ENCODE measurements around the gene PLXNA4.

PLXNA4 gene

DNA sequence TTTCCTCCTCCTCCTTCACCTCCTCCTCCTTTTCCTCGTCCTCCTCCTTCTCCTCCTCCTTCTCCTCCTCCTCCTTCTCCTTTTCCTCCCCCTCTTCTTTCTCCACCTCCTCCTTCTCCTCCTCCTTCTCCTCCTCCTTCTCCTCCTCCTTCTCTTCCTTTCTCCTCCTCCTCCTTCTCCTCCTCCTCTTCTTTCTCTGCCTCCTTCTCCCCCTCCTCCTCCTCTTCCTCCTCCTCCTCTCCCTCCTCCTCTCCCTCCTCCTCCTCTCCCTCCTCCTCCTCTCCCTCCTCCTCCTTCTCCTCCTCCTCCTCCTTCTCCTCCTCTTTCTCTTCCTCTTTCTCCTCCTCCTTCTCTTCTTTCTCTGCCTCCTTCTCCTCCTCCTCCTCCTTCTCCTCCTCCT lies 13.6 kb downstream of the PLXNA4 start:
- Histone ChIP-seq H3K4me3 (ENCODE audit: low read depth, low read length) (no peak overlapping the region), H3K9ac (ENCODE audit: low read depth, low read length) (no peak overlapping the region), H3K27me3 (ENCODE audit: control insufficient read depth, insufficient read depth, low read length) (peaks cover 87% of the 10 kb centered on the region), H3K9me3 (ENCODE audit: control insufficient read depth, insufficient read depth, low read length) (no peaks in the 10 kb centered on the region), H3K36me3 (ENCODE audit: control insufficient read depth, insufficient read depth, low read length) (no peaks in the 10 kb centered on the region), H3K4me1 (ENCODE audit: control insufficient read depth, insufficient read depth, low read length) (peaks cover 11% of the 10 kb centered on the region; the same call in 1 of the 2 replicates), H3K27ac (ENCODE audit: low read depth, low read length) (no peak overlapping the region)

GRCh38 chr7:132561763-132562162 lies 14.5 kb downstream of the PLXNA4 start:
- H3K27me3 ChIP-seq (ENCODE audit: control insufficient read depth, insufficient read depth, low read length) = peaks cover 79% of the 10 kb centered on the region
- no peaks in the 10 kb centered on the region for H3K9me3 ChIP-seq (ENCODE audit: control insufficient read depth, insufficient read depth, low read length)
- no peaks in the 10 kb centered on the region for H3K36me3 ChIP-seq (ENCODE audit: control insufficient read depth, insufficient read depth, low read length)
- no peak overlapping the region for H3K27ac ChIP-seq (ENCODE audit: low read depth, low read length)
- peaks cover 11% of the 10 kb centered on the region; the same call in 1 of the 2 replicates for H3K4me1 ChIP-seq (ENCODE audit: control insufficient read depth, insufficient read depth, low read length)
- H3K9ac ChIP-seq (ENCODE audit: low read depth, low read length) = no peak overlapping the region
- H3K4me3 ChIP-seq (ENCODE audit: low read depth, low read length) = no peak overlapping the region

GRCh38 chr7:132560825-132561529 lies 15.3 kb downstream of the PLXNA4 start:
- Histone ChIP-seq H3K9me3 (ENCODE audit: control insufficient read depth, insufficient read depth, low read length) (no peaks in the 10 kb centered on the region), H3K36me3 (ENCODE audit: control insufficient read depth, insufficient read depth, low read length) (no peaks in the 10 kb centered on the region), H3K4me1 (ENCODE audit: control insufficient read depth, insufficient read depth, low read length) (peaks cover 11% of the 10 kb centered on the region; the same call in 1 of the 2 replicates), H3K27me3 (ENCODE audit: control insufficient read depth, insufficient read depth, low read length) (peaks cover 71% of the 10 kb centered on the region), H3K9ac (ENCODE audit: low read depth, low read length) (no peak overlapping the region), H3K4me3 (ENCODE audit: low read depth, low read length) (no peak overlapping the region), H3K27ac (ENCODE audit: low read depth, low read length) (no peak overlapping the region)

- Histone ChIP-seq H3K4me1 (ENCODE audit: control insufficient read depth, insufficient read depth, low read length) (peaks cover 5% of the 10 kb centered on the region; the same call in 1 of the 2 replicates), H3K36me3 (ENCODE audit: control insufficient read depth, insufficient read depth, low read length) (no peaks in the 10 kb centered on the region), H3K9ac (ENCODE audit: low read depth, low read length) (no peak overlapping the region), H3K27me3 (ENCODE audit: control insufficient read depth, insufficient read depth, low read length) (peaks cover 63% of the 10 kb centered on the region), H3K27ac (ENCODE audit: low read depth, low read length) (no peak overlapping the region), H3K4me3 (ENCODE audit: low read depth, low read length) (no peak overlapping the region), H3K9me3 (ENCODE audit: control insufficient read depth, insufficient read depth, low read length) (no peaks in the 10 kb centered on the region)
Measured at GRCh38 chr7:132560105-132560504, 16.2 kb downstream of the PLXNA4 start.

DNA sequence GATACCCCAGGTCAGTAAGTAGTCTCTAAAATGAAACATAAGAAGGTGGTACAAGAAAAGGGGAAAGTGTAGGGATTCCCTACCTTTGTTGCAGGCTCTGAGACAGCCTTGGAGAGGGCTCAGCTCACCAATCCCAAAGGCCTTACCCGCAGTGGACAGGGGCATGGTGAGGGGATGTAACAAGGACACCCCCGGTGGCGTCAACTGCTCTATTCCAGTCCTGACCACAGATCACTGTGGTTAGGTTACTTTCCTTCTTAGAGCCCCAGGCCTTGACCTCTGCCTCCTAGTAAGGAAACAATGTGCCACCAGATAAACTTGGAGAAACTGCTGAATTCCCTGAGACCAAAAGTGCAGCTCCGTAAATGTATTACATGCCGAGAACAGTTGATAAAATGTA lies 17.5 kb downstream of the PLXNA4 start:
- Histone ChIP-seq H3K36me3 (ENCODE audit: control insufficient read depth, insufficient read depth, low read length) (no peaks in the 10 kb centered on the region), H3K27me3 (ENCODE audit: control insufficient read depth, insufficient read depth, low read length) (peaks cover 51% of the 10 kb centered on the region), H3K9ac (ENCODE audit: low read depth, low read length) (no peak overlapping the region), H3K27ac (ENCODE audit: low read depth, low read length) (no peak overlapping the region), H3K9me3 (ENCODE audit: control insufficient read depth, insufficient read depth, low read length) (no peaks in the 10 kb centered on the region), H3K4me1 (ENCODE audit: control insufficient read depth, insufficient read depth, low read length) (no peaks in the 10 kb centered on the region), H3K4me3 (ENCODE audit: low read depth, low read length) (no peak overlapping the region)

DNA sequence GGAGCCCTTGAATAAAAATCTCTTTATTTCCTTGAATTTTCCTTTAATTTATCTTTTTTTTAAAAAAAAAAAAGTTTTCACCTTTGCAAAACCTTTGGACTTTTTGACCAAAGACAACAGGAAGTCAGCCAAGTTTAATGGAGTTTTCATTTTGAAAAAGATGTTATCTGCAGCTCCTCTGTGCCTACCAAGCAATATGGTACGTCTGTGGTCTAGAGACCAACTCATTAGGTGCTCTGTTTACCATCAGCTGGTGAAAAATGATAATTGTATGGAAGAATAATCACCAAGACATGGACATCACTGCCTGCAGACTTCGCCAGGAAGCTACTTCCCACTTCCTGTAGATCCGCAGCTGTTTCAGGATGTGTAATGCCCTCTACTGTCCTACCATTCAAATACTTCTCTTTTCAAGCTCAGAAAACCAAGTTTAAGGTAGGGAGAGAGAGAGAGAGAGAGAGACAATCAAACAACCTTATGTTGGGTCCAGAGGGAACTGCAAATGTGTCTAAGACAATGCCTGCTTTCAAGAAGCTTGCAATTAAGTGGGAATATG lies 18.7 kb downstream of the PLXNA4 start:
- Histone ChIP-seq H3K27ac (ENCODE audit: low read depth, low read length) (no peak overlapping the region), H3K4me1 (ENCODE audit: control insufficient read depth, insufficient read depth, low read length) (no peaks in the 10 kb centered on the region), H3K36me3 (ENCODE audit: control insufficient read depth, insufficient read depth, low read length) (no peaks in the 10 kb centered on the region), H3K27me3 (ENCODE audit: control insufficient read depth, insufficient read depth, low read length) (peaks cover 40% of the 10 kb centered on the region), H3K9ac (ENCODE audit: low read depth, low read length) (no peak overlapping the region), H3K9me3 (ENCODE audit: control insufficient read depth, insufficient read depth, low read length) (no peaks in the 10 kb centered on the region), H3K4me3 (ENCODE audit: low read depth, low read length) (no peak overlapping the region)

DNA sequence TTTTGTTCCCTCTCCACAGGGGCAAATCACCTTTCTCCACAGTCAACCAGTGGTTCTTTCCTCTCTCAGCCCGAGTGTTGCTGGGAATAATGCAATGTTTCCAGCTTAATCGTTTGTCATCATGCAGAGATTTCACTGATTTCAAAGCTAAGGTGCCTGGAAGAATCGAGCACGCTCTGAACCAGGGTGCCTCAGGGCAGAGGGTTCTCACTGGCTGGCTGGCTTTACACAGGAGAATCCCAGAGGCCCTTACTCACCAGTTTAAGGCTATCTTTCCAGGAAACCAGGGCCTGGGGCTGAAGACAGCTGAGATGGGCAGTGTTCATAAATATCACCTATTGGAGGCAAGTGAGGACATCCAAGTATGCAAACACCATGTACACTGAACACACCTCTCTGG lies 21.8 kb downstream of the PLXNA4 start:
- Histone ChIP-seq H3K36me3 (ENCODE audit: control insufficient read depth, insufficient read depth, low read length) (no peaks in the 10 kb centered on the region), H3K9me3 (ENCODE audit: control insufficient read depth, insufficient read depth, low read length) (peaks cover 5% of the 10 kb centered on the region; the same call in 1 of the 2 replicates), H3K27ac (ENCODE audit: low read depth, low read length) (no peak overlapping the region), H3K4me3 (ENCODE audit: low read depth, low read length) (no peak overlapping the region), H3K9ac (ENCODE audit: low read depth, low read length) (no peak overlapping the region), H3K27me3 (ENCODE audit: control insufficient read depth, insufficient read depth, low read length) (peaks cover 9% of the 10 kb centered on the region), H3K4me1 (ENCODE audit: control insufficient read depth, insufficient read depth, low read length) (no peaks in the 10 kb centered on the region)

DNA sequence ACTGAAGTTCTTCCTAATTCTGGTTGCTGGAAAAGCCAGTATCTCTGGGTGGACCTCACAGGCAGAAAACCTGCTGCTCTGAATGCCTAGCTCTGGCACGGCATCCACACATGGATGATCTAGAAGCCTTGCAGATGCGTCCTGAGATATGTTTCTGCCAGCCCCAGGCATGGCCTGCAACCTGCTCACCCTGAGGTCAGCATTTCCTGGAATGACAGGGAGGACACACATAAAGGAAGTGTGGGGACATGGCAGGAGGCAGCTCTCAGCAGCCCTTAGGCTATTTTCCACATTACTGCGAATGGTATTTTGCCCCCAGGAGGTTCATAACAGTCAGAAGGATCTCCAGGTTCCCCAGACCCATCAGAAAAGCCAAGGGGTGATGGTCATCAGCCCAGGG lies 23.2 kb downstream of the PLXNA4 start:
- Histone ChIP-seq H3K4me3 (ENCODE audit: low read depth, low read length) (no peak overlapping the region), H3K27me3 (ENCODE audit: control insufficient read depth, insufficient read depth, low read length) (no peaks in the 10 kb centered on the region; the same call in 1 of the 2 replicates), H3K36me3 (ENCODE audit: control insufficient read depth, insufficient read depth, low read length) (no peaks in the 10 kb centered on the region), H3K9ac (ENCODE audit: low read depth, low read length) (no peak overlapping the region), H3K4me1 (ENCODE audit: control insufficient read depth, insufficient read depth, low read length) (no peaks in the 10 kb centered on the region), H3K27ac (ENCODE audit: low read depth, low read length) (no peak overlapping the region), H3K9me3 (ENCODE audit: control insufficient read depth, insufficient read depth, low read length) (peaks cover 5% of the 10 kb centered on the region; the same call in 1 of the 2 replicates)

GRCh38 chr7:132551886-132552285 lies 24.4 kb downstream of the PLXNA4 start:
- Histone ChIP-seq H3K9me3 (ENCODE audit: control insufficient read depth, insufficient read depth, low read length) (peaks cover 5% of the 10 kb centered on the region; the same call in 1 of the 2 replicates), H3K27me3 (ENCODE audit: control insufficient read depth, insufficient read depth, low read length) (no peaks in the 10 kb centered on the region), H3K4me1 (ENCODE audit: control insufficient read depth, insufficient read depth, low read length) (no peaks in the 10 kb centered on the region), H3K27ac (ENCODE audit: low read depth, low read length) (no peak overlapping the region), H3K36me3 (ENCODE audit: control insufficient read depth, insufficient read depth, low read length) (no peaks in the 10 kb centered on the region), H3K9ac (ENCODE audit: low read depth, low read length) (no peak overlapping the region), H3K4me3 (ENCODE audit: low read depth, low read length) (no peak overlapping the region)

DNA sequence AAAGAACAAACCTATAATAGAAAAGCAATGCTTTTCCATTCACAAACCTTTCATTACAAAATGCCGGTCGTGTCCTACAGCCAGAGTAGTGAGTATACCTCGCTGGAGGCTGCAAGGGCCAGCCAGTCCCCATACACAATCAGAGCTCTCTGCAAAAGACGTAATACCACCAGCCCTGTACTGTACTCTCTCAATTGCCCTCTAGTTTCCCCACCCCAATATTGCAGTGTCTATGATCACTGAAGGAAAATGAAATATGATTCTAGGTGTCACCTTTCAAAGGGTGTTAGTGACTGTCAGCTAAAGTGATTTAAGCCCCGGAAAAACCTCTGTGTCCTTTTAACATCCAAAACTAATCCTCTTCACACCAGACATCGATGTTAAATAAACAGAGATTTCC lies 24.8 kb downstream of the PLXNA4 start:
- no peak overlapping the region for H3K27ac ChIP-seq (ENCODE audit: low read depth, low read length)
- H3K9ac ChIP-seq (ENCODE audit: low read depth, low read length) = no peak overlapping the region
- H3K9me3 ChIP-seq (ENCODE audit: control insufficient read depth, insufficient read depth, low read length) = peaks cover 5% of the 10 kb centered on the region; the same call in 1 of the 2 replicates
- no peaks in the 10 kb centered on the region for H3K4me1 ChIP-seq (ENCODE audit: control insufficient read depth, insufficient read depth, low read length)
- no peaks in the 10 kb centered on the region for H3K27me3 ChIP-seq (ENCODE audit: control insufficient read depth, insufficient read depth, low read length)
- no peaks in the 10 kb centered on the region for H3K36me3 ChIP-seq (ENCODE audit: control insufficient read depth, insufficient read depth, low read length)
- H3K4me3 ChIP-seq (ENCODE audit: low read depth, low read length) = no peak overlapping the region

GRCh38 chr7:132548489-132549078 lies 27.7 kb downstream of the PLXNA4 start:
- Histone ChIP-seq H3K4me3 (ENCODE audit: low read depth, low read length) (no peak overlapping the region), H3K9me3 (ENCODE audit: control insufficient read depth, insufficient read depth, low read length) (peaks cover 5% of the 10 kb centered on the region; the same call in 1 of the 2 replicates), H3K9ac (ENCODE audit: low read depth, low read length) (no peak overlapping the region), H3K4me1 (ENCODE audit: control insufficient read depth, insufficient read depth, low read length) (peaks cover 15% of the 10 kb centered on the region), H3K36me3 (ENCODE audit: control insufficient read depth, insufficient read depth, low read length) (no peaks in the 10 kb centered on the region), H3K27ac (ENCODE audit: low read depth, low read length) (no peak overlapping the region), H3K27me3 (ENCODE audit: control insufficient read depth, insufficient read depth, low read length) (peaks cover 6% of the 10 kb centered on the region)
